Loucy (cell line): Measurements from ENCODE around the gene UBTD1.

Experiments
- H2AFZ ChIP-seq: fragments of 200-600 bp; sonication (generic); 2 replicates; pipeline ENCODE4 v1.6.0; 2016; ENCODE audit warnings: antibody characterized with exemption, mild to moderate bottlenecking, low read length, moderate library complexity
- H3F3A ChIP-seq: fragments of 200-600 bp; 2 replicates; pipeline ENCODE4 v1.6.0; 2016; ENCODE audit warnings: antibody characterized with exemption, low read depth, mild to moderate bottlenecking
- H3K27me3 ChIP-seq: fragments of 200-600 bp; sonication (generic); 2 replicates; pipeline ENCODE4 v1.6.1; 2014; ENCODE audit warnings: low read length, mild to moderate bottlenecking; ENCODE audit not compliant: insufficient read depth, poor library complexity, severe bottlenecking
- H3K36me3 ChIP-seq: fragments of 200-600 bp; sonication (generic); 2 replicates; pipeline ENCODE4 v1.6.1; 2016; ENCODE audit warnings: low read length; ENCODE audit not compliant: insufficient read depth
- H3K4me1 ChIP-seq: fragments of 200-600 bp; sonication (generic); 2 replicates; pipeline ENCODE4 v1.5.1; 2014; ENCODE audit warnings: low read length, mild to moderate bottlenecking; ENCODE audit not compliant: insufficient read depth, poor library complexity, severe bottlenecking
- H3K4me2 ChIP-seq: fragments of 200-600 bp; sonication (generic); 2 replicates; pipeline ENCODE4 v1.6.0; 2014; ENCODE audit warnings: antibody characterized with exemption, low read length, low read depth, mild to moderate bottlenecking; ENCODE audit not compliant: poor library complexity, severe bottlenecking
- H3K4me3 ChIP-seq: fragments of 200-600 bp; sonication (generic); 2 replicates; pipeline ENCODE4 v1.5.1; 2014; ENCODE audit warnings: low read length, mild to moderate bottlenecking, mixed read lengths; ENCODE audit not compliant: poor library complexity, severe bottlenecking
- H3K79me2 ChIP-seq: fragments of 200-600 bp; sonication (generic); 2 replicates; pipeline ENCODE4 v1.6.1; 2014; ENCODE audit warnings: low read length; ENCODE audit not compliant: insufficient read depth
- H3K9ac ChIP-seq: fragments of 200-600 bp; sonication (generic); 2 replicates; pipeline ENCODE4 v1.6.0; 2014; ENCODE audit warnings: mild to moderate bottlenecking, low read depth, low read length, moderate library complexity; ENCODE audit not compliant: poor library complexity, severe bottlenecking
- H3K9me2 ChIP-seq: fragments of 200-600 bp; sonication (generic); replicated peaks from 2 replicates; pipeline ENCODE4 v1.6.1; 2016; ENCODE audit warnings: low read depth, low read length, mixed read lengths
- H3K9me3 ChIP-seq: fragments of 200-600 bp; sonication (generic); 2 replicates; pipeline ENCODE4 v1.6.1; 2014; ENCODE audit warnings: mild to moderate bottlenecking, antibody characterized with exemption, low read length, low read depth; ENCODE audit not compliant: insufficient read depth
- H4K20me1 ChIP-seq: fragments of 200-600 bp; sonication (generic); 2 replicates; pipeline ENCODE4 v1.6.0; 2014; ENCODE audit warnings: antibody characterized with exemption, low read length, mild to moderate bottlenecking; ENCODE audit not compliant: insufficient read depth, poor library complexity, severe bottlenecking
- CTCF ChIP-seq: fragments of 200-600 bp; sonication (generic); conservative IDR thresholded peaks from 2 replicates; pipeline ENCODE4 v1.5.1; 2014; ENCODE audit warnings: mild to moderate bottlenecking, antibody characterized with exemption, low read length
- EZH2phosphoT487 ChIP-seq: fragments of 200-600 bp; IDR thresholded peaks from 2 replicates; pipeline ENCODE4 v1.6.1; 2018; ENCODE audit warnings: antibody characterized with exemption, mild to moderate bottlenecking, moderate library complexity, borderline replicate concordance

UBTD1 gene

DNA sequence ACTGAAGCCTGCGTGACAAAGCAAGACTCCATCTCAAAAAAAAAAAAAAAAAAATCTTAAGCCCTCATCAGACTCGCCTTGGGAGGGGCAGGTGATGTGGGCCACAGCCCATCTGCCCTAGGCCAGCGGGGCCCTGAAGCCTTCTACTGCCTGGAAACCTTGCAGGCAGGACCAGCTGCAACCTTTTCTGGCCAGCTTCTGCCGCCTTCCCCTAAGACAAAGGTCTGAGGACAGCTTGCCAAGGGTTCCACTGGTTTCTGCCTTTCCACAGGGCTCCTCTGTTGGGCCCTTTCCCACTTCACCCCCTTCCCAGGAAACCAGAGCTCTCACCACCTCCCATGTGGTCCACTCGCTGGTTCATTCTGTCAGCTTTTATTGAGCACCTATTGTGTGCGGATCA, 35.2 kb downstream of the UBTD1 start:
- Histone ChIP-seq H3K4me2 (no peak overlapping the region), H3K79me2 (no peaks in the 10 kb centered on the region), H3K9me2 (no peaks in the 10 kb centered on the region), H2AFZ (no peak overlapping the region), H3K4me1 (no peaks in the 10 kb centered on the region), H3K4me3 (no peak overlapping the region), H3K36me3 (no peaks in the 10 kb centered on the region), H3K27me3 (no peaks in the 10 kb centered on the region), H4K20me1 (no peaks in the 10 kb centered on the region), H3K9ac (no peak overlapping the region), H3K9me3 (no peaks in the 10 kb centered on the region), H3F3A (no peaks in the 10 kb centered on the region)
- no peak for TF ChIP-seq CTCF
- no peak for TF ChIP-seq EZH2phosphoT487

GRCh38 chr10:97534746-97535367, 36.1 kb downstream of the UBTD1 start:
- no peaks in the 10 kb centered on the region for H3K79me2 ChIP-seq
- H3K27me3 ChIP-seq: no peaks in the 10 kb centered on the region
- H3K4me3 ChIP-seq: no peak overlapping the region
- H3K9me2 ChIP-seq: no peaks in the 10 kb centered on the region
- H3F3A ChIP-seq: no peaks in the 10 kb centered on the region
- no peaks in the 10 kb centered on the region for H4K20me1 ChIP-seq
- H3K36me3 ChIP-seq: no peaks in the 10 kb centered on the region
- no peak overlapping the region for H3K4me2 ChIP-seq
- no peaks in the 10 kb centered on the region for H3K4me1 ChIP-seq
- TF ChIP-seq EZH2phosphoT487: no peak
- peak; percentile 77 for TF ChIP-seq CTCF
- H3K9ac ChIP-seq: no peak overlapping the region
- no peaks in the 10 kb centered on the region for H3K9me3 ChIP-seq
- no peak overlapping the region for H2AFZ ChIP-seq

DNA sequence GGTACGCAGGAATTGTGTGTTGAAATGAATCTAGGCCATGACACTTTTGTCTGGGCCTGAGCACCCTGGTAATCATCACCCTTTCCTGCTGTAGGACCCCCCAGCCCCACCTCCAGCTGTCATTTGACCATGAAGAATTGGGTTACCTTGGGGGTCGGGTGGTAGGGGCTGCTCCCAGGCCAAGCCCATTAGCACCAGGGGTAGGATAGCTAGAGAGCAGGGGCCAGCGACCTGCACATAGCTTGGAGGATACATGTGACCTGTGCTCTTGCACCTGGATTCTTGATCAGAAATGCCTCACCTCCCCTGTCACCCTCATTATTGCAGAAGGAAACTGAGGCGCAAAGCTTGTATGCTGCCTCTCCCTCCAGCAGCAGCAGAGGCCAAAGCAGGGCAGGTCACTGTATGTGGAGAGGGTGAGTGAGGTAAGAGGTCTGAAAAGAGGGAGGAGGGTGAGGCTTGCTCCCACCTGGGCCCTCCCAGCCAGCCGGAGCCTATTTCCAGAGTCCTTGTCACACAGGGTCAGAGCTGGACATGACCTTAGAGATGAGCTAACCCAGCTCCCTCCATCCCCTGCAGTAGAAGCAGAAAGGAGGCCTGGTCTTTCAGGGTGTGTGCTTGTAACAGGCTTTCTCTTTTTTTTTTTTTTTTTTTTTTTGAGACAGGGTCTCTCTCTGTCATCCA, 38.6 kb downstream of the UBTD1 start:
- Histone ChIP-seq H3K27me3 (no peaks in the 10 kb centered on the region), H2AFZ (no peak overlapping the region)
- TF ChIP-seq CTCF (no peak), EZH2phosphoT487 (no peak)

More for the DNA sequence above, 38.6 kb downstream of the UBTD1 start:
- Histone ChIP-seq H3K79me2 (no peaks in the 10 kb centered on the region), H3K4me2 (no peak overlapping the region), H3K4me3 (no peak overlapping the region), H3K36me3 (no peaks in the 10 kb centered on the region), H3K4me1 (no peaks in the 10 kb centered on the region), H3K9me2 (no peaks in the 10 kb centered on the region), H3K9me3 (no peaks in the 10 kb centered on the region), H4K20me1 (no peaks in the 10 kb centered on the region), H3F3A (no peaks in the 10 kb centered on the region), H3K9ac (no peak overlapping the region)
